HEK293 (cell line): Measurements from ENCODE around the gene CSNK1G2.

Source experiments
- CTCF ChIA-PET: fragments of 350-600 bp; formaldehyde crosslinking; extraction: SDS; loops from one replicate; lab custom pipeline; 2021; ENCODE audit warnings: antibody characterized with exemption; lab: Yijun Ruan, JAX
- POLR2A ChIA-PET: fragments of 300-600 bp; formaldehyde crosslinking; extraction: SDS; loops from one replicate; lab custom pipeline; 2020; ENCODE audit warnings: antibody characterized with exemption, inconsistent platforms; lab: Yijun Ruan, JAX
- H3K27ac ChIP-seq: fragments of 200-500 bp; sonication (Bioruptor generic); 2 replicates; pipeline ENCODE4 v1.5.1; 2014; ENCODE audit warnings: low read depth, low read length, control low read depth, inconsistent platforms; ENCODE audit errors: extremely low read depth
- H3K36me3 ChIP-seq, 2 experiments: fragments of 200-500 bp in 1 of 2; sonication (Bioruptor generic) in 1 of 2; 1 replicate in 1 of 2; 2 replicates in 1 of 2; pipeline ENCODE4 v1.5.1; 2014 to 2017; ENCODE audit warnings: inconsistent platforms in 2 of 2, low read length in 2 of 2; ENCODE audit not compliant: control insufficient read depth in 2 of 2, insufficient read depth in 1 of 2
- H3K4me1 ChIP-seq: fragments of 200-500 bp; sonication (Bioruptor generic); 2 replicates; pipeline ENCODE4 v1.5.1; 2014; ENCODE audit warnings: mild to moderate bottlenecking, low read length, inconsistent platforms; ENCODE audit not compliant: control insufficient read depth, insufficient read depth
- H3K4me3 ChIP-seq: 2 replicates; pipeline ENCODE4 v1.5.1; 2011; ENCODE audit warnings: low read depth, mild to moderate bottlenecking, control low read depth, low read length, moderate library complexity
- H3K9me3 ChIP-seq: fragments of 200-500 bp; sonication (Bioruptor generic); 2 replicates; pipeline ENCODE4 v1.5.1; 2014; ENCODE audit warnings: low read depth, low read length, inconsistent platforms; ENCODE audit not compliant: control insufficient read depth, insufficient read depth
- GFI1B ChIP-seq: fragments of 450-650 bp; formaldehyde crosslinking; IDR thresholded peaks from 2 replicates; pipeline ENCODE4 v1.5.1; 2016; ENCODE audit warnings: missing biosample characterization, missing genetic modification characterization
- GLI4 ChIP-seq: fragments of 450-650 bp; formaldehyde crosslinking; IDR thresholded peaks from 2 replicates; pipeline ENCODE4 v1.5.1; 2016; ENCODE audit warnings: missing biosample characterization, missing genetic modification characterization
- GLIS2 ChIP-seq: fragments of 450-650 bp; formaldehyde crosslinking; IDR thresholded peaks from 2 replicates; pipeline ENCODE4 v1.5.1; 2016; ENCODE audit warnings: missing biosample characterization, missing genetic modification characterization
- KLF8 ChIP-seq: fragments of 450-650 bp; formaldehyde crosslinking; IDR thresholded peaks from 2 replicates; pipeline ENCODE4 v1.5.1; 2016; ENCODE audit warnings: missing biosample characterization, missing genetic modification characterization
- KLF9 ChIP-seq: fragments of 450-650 bp; formaldehyde crosslinking; IDR thresholded peaks from 2 replicates; pipeline ENCODE4 v1.5.1; 2016; ENCODE audit warnings: missing biosample characterization, missing genetic modification characterization, low read depth
- MZF1 ChIP-seq: fragments of 450-650 bp; formaldehyde crosslinking; IDR thresholded peaks from 2 replicates; pipeline ENCODE4 v1.5.1; 2017; ENCODE audit warnings: missing biosample characterization, missing genetic modification characterization, borderline replicate concordance
- PBX3 ChIP-seq: sonication (generic); formaldehyde crosslinking; IDR thresholded peaks from 2 replicates; pipeline ENCODE4 v1.8.1; 2022; ENCODE audit warnings: mild to moderate bottlenecking, moderate library complexity, missing genetic modification reagents
- SP3 ChIP-seq: fragments of 450-650 bp; formaldehyde crosslinking; IDR thresholded peaks from 2 replicates; pipeline ENCODE4 v1.5.1; 2016; ENCODE audit warnings: missing biosample characterization, missing genetic modification characterization
- ZBTB17 ChIP-seq: fragments of 450-650 bp; formaldehyde crosslinking; IDR thresholded peaks from 2 replicates; pipeline ENCODE4 v1.5.1; 2016; ENCODE audit warnings: missing biosample characterization, missing genetic modification characterization
- ZFP41 ChIP-seq: fragments of 450-650 bp; formaldehyde crosslinking; IDR thresholded peaks from 2 replicates; pipeline ENCODE4 v1.5.1; 2016; ENCODE audit warnings: missing biosample characterization, missing genetic modification characterization, borderline replicate concordance
- ZNF610 ChIP-seq: fragments of 450-650 bp; formaldehyde crosslinking; IDR thresholded peaks from 2 replicates; pipeline ENCODE4 v1.5.1; 2016; ENCODE audit warnings: missing biosample characterization, missing genetic modification characterization, borderline replicate concordance
- ZSCAN16 ChIP-seq: fragments of 450-650 bp; formaldehyde crosslinking; IDR thresholded peaks from 2 replicates; pipeline ENCODE4 v1.5.1; 2016; ENCODE audit warnings: missing biosample characterization, missing genetic modification characterization
- ZSCAN23 ChIP-seq: fragments of 450-650 bp; formaldehyde crosslinking; IDR thresholded peaks from 2 replicates; pipeline ENCODE4 v1.5.1; 2016; ENCODE audit warnings: missing biosample characterization, missing genetic modification characterization
- TF ChIP-seq, protein P1 (sequence below): fragments of 450-650 bp; formaldehyde crosslinking; IDR thresholded peaks from 2 replicates; pipeline ENCODE4 v1.5.1; 2016; ENCODE audit warnings: missing biosample characterization, missing genetic modification characterization
- TF ChIP-seq, protein P2 (sequence below): fragments of 450-650 bp; formaldehyde crosslinking; IDR thresholded peaks from 2 replicates; pipeline ENCODE4 v1.5.1; 2016; ENCODE audit warnings: missing biosample characterization, missing genetic modification characterization
- TF ChIP-seq, protein P3 (sequence below): fragments of 450-650 bp; formaldehyde crosslinking; conservative IDR thresholded peaks from 2 replicates; pipeline ENCODE4 v1.5.1; 2016; ENCODE audit warnings: low read depth, missing biosample characterization, missing genetic modification characterization
- TF ChIP-seq, protein P4 (sequence below): fragments of 450-650 bp; formaldehyde crosslinking; IDR thresholded peaks from 2 replicates; pipeline ENCODE4 v1.5.1; 2016; ENCODE audit warnings: missing biosample characterization, missing genetic modification characterization

The CSNK1G2 gene

DNA sequence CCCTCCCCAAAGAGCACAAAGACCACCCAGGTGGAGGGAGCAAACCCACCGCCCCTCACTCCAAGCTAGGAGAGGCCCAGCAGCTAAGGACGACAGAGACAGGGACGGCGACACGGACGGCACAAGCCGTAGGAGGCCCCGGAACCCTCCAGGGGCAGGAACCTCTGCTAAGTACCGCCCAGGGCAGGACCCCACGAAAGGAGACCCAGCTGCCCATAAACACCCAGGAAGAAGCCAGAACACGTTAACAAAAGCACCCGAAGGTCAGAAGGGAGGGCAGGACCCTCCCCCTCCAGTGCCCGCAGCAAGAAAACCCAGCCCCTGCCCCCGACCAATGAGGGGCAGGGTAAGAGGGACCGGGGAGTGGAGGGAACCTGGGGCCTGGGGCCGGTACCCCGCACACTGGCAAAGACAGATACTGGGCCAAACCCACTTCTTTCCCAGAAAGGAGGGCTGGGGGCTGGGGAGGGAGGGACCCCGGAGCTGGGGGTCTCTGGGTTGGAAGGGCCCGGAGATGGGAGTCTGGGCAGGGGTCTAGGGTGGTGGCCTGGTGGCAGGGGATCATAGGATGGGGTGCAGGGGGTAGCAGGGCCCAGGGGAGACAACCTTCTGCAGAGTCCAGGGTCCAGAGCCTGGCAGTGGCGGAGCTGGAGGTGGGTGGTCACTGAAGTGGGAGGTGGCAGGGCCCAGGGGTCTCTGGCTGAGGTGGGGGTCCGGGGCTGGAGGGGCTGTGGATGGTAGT is 72.1 kb downstream of the CSNK1G2 start:
- ChIA-PET POLR2A (interaction anchor here (0.5 kb wide), 1 partner anchor 233 kb away, joined by 3 read pairs; no protein-coding TSS in a partner anchor), CTCF (interaction anchor here (0.6 to 0.7 kb wide), 2 partner anchors 153 to 217 kb away, joined by 3 to 4 read pairs; no protein-coding TSS in a partner anchor)
- Histone ChIP-seq H3K4me3 (no peak overlapping the region), H3K4me1 (no peaks in the 10 kb centered on the region), H3K36me3 (peaks cover 4 to 22% of the 10 kb centered on the region in 2 experiments; a peak in 2 of 3 replicates), H3K27ac (no peak overlapping the region), H3K9me3 (no peaks in the 10 kb centered on the region)
- TF ChIP-seq KLF9 (tag by site-specific recombination) (no peak), ZFP41 (no peak), KLF8 (no peak), PBX3 (CRISPR knock-in tag) (no peak), GLI4 (no peak), ZSCAN23 (no peak), ZNF610 (tag by site-specific recombination) (no peak), GFI1B (tag by site-specific recombination) (no peak), MZF1 (tag by site-specific recombination) (no peak), ZBTB17 (tag by site-specific recombination) (no peak), ZSCAN16 (no peak)
- TF ChIP-seq, protein P1, sequence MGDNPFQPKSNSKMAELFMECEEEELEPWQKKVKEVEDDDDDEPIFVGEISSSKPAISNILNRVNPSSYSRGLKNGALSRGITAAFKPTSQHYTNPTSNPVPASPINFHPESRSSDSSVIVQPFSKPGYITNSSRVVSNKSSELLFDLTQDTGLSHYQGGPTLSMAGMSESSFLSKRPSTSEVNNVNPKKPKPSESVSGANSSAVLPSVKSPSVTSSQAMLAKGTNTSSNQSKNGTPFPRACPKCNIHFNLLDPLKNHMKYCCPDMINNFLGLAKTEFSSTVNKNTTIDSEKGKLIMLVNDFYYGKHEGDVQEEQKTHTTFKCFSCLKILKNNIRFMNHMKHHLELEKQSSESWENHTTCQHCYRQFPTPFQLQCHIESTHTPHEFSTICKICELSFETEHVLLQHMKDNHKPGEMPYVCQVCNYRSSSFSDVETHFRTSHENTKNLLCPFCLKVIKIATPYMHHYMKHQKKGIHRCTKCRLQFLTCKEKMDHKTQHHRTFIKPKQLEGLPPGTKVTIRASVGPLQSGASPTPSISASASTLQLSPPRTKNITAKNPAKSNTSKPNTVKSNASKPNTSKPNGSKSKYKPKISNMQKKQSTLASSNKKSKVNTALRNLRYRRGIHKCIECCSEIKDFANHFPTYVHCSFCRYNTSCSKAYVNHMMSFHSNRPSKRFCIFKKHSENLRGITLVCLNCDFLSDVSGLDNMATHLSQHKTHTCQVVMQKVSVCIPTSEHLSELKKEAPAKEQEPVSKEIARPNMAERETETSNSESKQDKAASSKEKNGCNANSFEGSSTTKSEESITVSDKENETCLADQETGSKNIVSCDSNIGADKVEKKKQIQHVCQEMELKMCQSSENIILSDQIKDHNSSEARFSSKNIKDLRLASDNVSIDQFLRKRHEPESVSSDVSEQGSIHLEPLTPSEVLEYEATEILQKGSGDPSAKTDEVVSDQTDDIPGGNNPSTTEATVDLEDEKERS (tag by site-specific recombination), result no peak
- TF ChIP-seq, protein P2, sequence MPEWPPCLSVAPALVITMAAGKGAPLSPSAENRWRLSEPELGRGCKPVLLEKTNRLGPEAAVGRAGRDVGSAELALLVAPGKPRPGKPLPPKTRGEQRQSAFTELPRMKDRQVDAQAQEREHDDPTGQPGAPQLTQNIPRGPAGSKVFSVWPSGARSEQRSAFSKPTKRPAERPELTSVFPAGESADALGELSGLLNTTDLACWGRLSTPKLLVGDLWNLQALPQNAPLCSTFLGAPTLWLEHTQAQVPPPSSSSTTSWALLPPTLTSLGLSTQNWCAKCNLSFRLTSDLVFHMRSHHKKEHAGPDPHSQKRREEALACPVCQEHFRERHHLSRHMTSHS (tag by site-specific recombination), result no peak
- TF ChIP-seq, protein P3, sequence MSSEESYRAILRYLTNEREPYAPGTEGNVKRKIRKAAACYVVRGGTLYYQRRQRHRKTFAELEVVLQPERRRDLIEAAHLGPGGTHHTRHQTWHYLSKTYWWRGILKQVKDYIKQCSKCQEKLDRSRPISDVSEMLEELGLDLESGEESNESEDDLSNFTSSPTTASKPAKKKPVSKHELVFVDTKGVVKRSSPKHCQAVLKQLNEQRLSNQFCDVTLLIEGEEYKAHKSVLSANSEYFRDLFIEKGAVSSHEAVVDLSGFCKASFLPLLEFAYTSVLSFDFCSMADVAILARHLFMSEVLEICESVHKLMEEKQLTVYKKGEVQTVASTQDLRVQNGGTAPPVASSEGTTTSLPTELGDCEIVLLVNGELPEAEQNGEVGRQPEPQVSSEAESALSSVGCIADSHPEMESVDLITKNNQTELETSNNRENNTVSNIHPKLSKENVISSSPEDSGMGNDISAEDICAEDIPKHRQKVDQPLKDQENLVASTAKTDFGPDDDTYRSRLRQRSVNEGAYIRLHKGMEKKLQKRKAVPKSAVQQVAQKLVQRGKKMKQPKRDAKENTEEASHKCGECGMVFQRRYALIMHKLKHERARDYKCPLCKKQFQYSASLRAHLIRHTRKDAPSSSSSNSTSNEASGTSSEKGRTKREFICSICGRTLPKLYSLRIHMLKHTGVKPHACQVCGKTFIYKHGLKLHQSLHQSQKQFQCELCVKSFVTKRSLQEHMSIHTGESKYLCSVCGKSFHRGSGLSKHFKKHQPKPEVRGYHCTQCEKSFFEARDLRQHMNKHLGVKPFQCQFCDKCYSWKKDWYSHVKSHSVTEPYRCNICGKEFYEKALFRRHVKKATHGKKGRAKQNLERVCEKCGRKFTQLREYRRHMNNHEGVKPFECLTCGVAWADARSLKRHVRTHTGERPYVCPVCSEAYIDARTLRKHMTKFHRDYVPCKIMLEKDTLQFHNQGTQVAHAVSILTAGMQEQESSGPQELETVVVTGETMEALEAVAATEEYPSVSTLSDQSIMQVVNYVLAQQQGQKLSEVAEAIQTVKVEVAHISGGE (tag by site-specific recombination), result no peak

DNA sequence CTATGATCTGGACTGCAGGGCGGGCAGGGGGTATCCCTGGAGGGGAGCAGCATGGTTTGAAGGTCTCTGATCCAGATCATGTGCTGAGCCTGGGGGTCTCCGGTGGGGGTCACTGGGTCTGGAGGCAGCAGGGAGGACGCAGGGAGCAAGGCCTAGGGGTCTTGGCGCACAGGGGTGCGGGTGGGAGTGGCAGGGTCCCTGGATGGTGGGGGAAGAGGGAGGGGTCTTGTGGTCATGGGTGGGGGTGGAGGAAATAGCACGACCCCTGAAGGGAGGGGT is 72.7 kb downstream of the CSNK1G2 start:
- Histone ChIP-seq H3K27ac (no peak overlapping the region), H3K36me3 (peaks cover 4 to 22% of the 10 kb centered on the region in 2 experiments; a peak in 2 of 3 replicates), H3K9me3 (no peaks in the 10 kb centered on the region), H3K4me3 (no peak overlapping the region), H3K4me1 (no peaks in the 10 kb centered on the region)
- ChIA-PET CTCF (no interaction called here), POLR2A (no interaction called here)
- TF ChIP-seq GLIS2 (tag by site-specific recombination) (peak; percentile 34; the same call in 1 of the 2 replicates), SP3 (no peak)
- TF ChIP-seq, protein P4, sequence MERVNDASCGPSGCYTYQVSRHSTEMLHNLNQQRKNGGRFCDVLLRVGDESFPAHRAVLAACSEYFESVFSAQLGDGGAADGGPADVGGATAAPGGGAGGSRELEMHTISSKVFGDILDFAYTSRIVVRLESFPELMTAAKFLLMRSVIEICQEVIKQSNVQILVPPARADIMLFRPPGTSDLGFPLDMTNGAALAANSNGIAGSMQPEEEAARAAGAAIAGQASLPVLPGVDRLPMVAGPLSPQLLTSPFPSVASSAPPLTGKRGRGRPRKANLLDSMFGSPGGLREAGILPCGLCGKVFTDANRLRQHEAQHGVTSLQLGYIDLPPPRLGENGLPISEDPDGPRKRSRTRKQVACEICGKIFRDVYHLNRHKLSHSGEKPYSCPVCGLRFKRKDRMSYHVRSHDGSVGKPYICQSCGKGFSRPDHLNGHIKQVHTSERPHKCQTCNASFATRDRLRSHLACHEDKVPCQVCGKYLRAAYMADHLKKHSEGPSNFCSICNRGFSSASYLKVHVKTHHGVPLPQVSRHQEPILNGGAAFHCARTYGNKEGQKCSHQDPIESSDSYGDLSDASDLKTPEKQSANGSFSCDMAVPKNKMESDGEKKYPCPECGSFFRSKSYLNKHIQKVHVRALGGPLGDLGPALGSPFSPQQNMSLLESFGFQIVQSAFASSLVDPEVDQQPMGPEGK, result 0 out of 2 replicates have a peak, but pooled peaks have one; percentile 23
